CD14-positive monocyte (primary cell): ENCODE results near the gene GRIK3. TPM values are rescaled to one million over a fixed set of nuclear protein-coding genes. Genes with fewer than 3 reads are reported as not detected.

ENCODE experiments used
- DNase-seq, 3 donors: peaks; one replicate each; pipeline ENCODE4 v3.0.0-alpha.2; 2011 to 2022
- H2AFZ ChIP-seq: 2 replicates; pipeline ENCODE4 v1.6.0; 2012; ENCODE audit warnings: mild to moderate bottlenecking, low read depth, low read length, inconsistent platforms; ENCODE audit not compliant: insufficient read depth, poor library complexity, severe bottlenecking
- H3K27ac ChIP-seq, 2 donors: 1 replicate in 1 of 2; 2 replicates in 1 of 2; pipeline ENCODE4 v1.5.1; 2012 to 2013; ENCODE audit warnings: low read length in 2 of 2, control low read depth in 1 of 2, inconsistent platforms in 1 of 2, low read depth in 1 of 2, mild to moderate bottlenecking in 1 of 2
- H3K27me3 ChIP-seq, 2 donors: one replicate each; pipeline versions ENCODE4 v1.6.0 to v1.6.1; 2011 to 2013; ENCODE audit warnings: low read length in 2 of 2; ENCODE audit not compliant: control insufficient read depth in 2 of 2, insufficient read depth in 2 of 2
- H3K36me3 ChIP-seq, 2 donors: replicated peaks in 1 of 2; 1 replicate in 1 of 2; 2 replicates in 1 of 2; pipeline versions ENCODE4 v1.5.1 to v1.6.1; 2012 to 2013; ENCODE audit warnings: low read length in 2 of 2, control low read depth in 1 of 2, inconsistent platforms in 1 of 2, mild to moderate bottlenecking in 1 of 2; ENCODE audit not compliant: insufficient read depth in 2 of 2, control insufficient read depth in 1 of 2
- H3K4me1 ChIP-seq, 2 donors: 1 replicate in 1 of 2; 2 replicates in 1 of 2; pipeline versions ENCODE4 v1.5.1 to v1.6.1; 2012 to 2013; ENCODE audit warnings: low read length in 2 of 2, control low read depth in 1 of 2, inconsistent platforms in 1 of 2, mild to moderate bottlenecking in 1 of 2, moderate library complexity in 1 of 2; ENCODE audit not compliant: insufficient read depth in 2 of 2, control insufficient read depth in 1 of 2
- H3K4me2 ChIP-seq: replicated peaks from 2 replicates; pipeline ENCODE3; 2012; ENCODE audit warnings: low read length, moderate library complexity, mild to moderate bottlenecking; ENCODE audit not compliant: poor library complexity, severe bottlenecking; ENCODE audit errors: extremely low read depth
- H3K4me3 ChIP-seq, 3 experiments: fragments of 200-600 bp in 1 of 3; sonication (generic) in 1 of 3; replicated peaks in 1 of 3; 1 replicate in 2 of 3; 2 replicates in 1 of 3; pipeline ENCODE4 v1.5.1; 2011 to 2013; ENCODE audit warnings: low read length in 3 of 3, mild to moderate bottlenecking in 3 of 3, control low read depth in 2 of 3, low read depth in 2 of 3, inconsistent platforms in 1 of 3, moderate library complexity in 1 of 3
- H3K79me2 ChIP-seq: 2 replicates; pipeline ENCODE4 v1.6.0; 2012; ENCODE audit warnings: mild to moderate bottlenecking, control low read depth, inconsistent platforms, low read length, moderate library complexity; ENCODE audit not compliant: insufficient read depth
- H3K9ac ChIP-seq: 2 replicates; pipeline ENCODE4 v1.6.0; 2017; ENCODE audit warnings: low read length, mild to moderate bottlenecking; ENCODE audit not compliant: insufficient read depth, poor library complexity, severe bottlenecking
- H3K9me3 ChIP-seq, 2 donors: replicated peaks in 1 of 2; 1 replicate in 1 of 2; 2 replicates in 1 of 2; pipeline versions ENCODE4 v1.5.1 to v1.6.1; 2012 to 2013; ENCODE audit warnings: low read length in 2 of 2, control low read depth in 1 of 2; ENCODE audit not compliant: control insufficient read depth in 1 of 2, insufficient read depth in 1 of 2
- H4K20me1 ChIP-seq: 2 replicates; pipeline ENCODE4 v1.6.0; 2012; ENCODE audit warnings: mild to moderate bottlenecking, low read length, control low read depth, moderate library complexity; ENCODE audit not compliant: insufficient read depth
- H3K27ac Mint-ChIP-seq, 7 donors: one replicate each; pipeline ENCODE4 v1.8.0; 2020; ENCODE audit warnings: mild to moderate bottlenecking in 7 of 7, mixed read lengths in 7 of 7, moderate library complexity in 6 of 7, inconsistent platforms in 2 of 7
- H3K27me3 Mint-ChIP-seq, 3 donors: one replicate each; pipeline ENCODE4 v1.8.0; 2021 to 2022; ENCODE audit warnings: low read depth in 3 of 3, mild to moderate bottlenecking in 3 of 3, mixed read lengths in 3 of 3, moderate library complexity in 3 of 3, inconsistent platforms in 1 of 3
- H3K36me3 Mint-ChIP-seq, 2 donors: one replicate each; pipeline ENCODE4 v1.8.0; 2020; ENCODE audit warnings: mixed read lengths in 2 of 2, inconsistent platforms in 1 of 2, mild to moderate bottlenecking in 1 of 2
- H3K4me1 Mint-ChIP-seq: one replicate; pipeline ENCODE4 v1.8.0; 2020; ENCODE audit warnings: mild to moderate bottlenecking, mixed read lengths
- H3K4me3 Mint-ChIP-seq, 2 donors: one replicate each; pipeline ENCODE4 v1.8.0; 2020; ENCODE audit warnings: mild to moderate bottlenecking in 2 of 2, mixed read lengths in 2 of 2, moderate library complexity in 1 of 2
- H3K9me3 Mint-ChIP-seq, 7 donors: one replicate each; pipeline ENCODE4 v1.8.0; 2020 to 2022; ENCODE audit warnings: mixed read lengths in 7 of 7, mild to moderate bottlenecking in 6 of 7, moderate library complexity in 6 of 7, inconsistent platforms in 2 of 7
- CTCF ChIP-seq: fragments of 200-600 bp; IDR thresholded peaks from one replicate; pipeline ENCODE4 v1.8.0; 2022; ENCODE audit warnings: antibody characterized with exemption, mild to moderate bottlenecking
- WGBS: methylation state at CpG from one replicate; pipeline ENCODE4 v1.1.5; 2013; ENCODE audit warnings: missing lambda C conversion rate; ENCODE audit not compliant: insufficient coverage; 5-methylcytosine and 5-hydroxymethylcytosine counted together
- intact Hi-C, 2 donors: fragments of 100-400 bp; cut with micrococcal nuclease; formaldehyde crosslinking; loops; one replicate each; pipeline versions ENCODE4 v1.15.0 to v1.15.1; 2023
- polyA plus RNA-seq, 3 donors: library from polyadenylated mRNA; depleted of rRNA in 1 of 3; unstranded in 2 of 3; stranded (reverse) in 1 of 3; fragments of 300-500 nt in 2 of 3; fragments of >200 nt in 1 of 3; fragmentation: Illumina TruSeq in 2 of 3; gene quantifications; 1 replicate in 2 of 3; 2 replicates in 1 of 3; pipeline ENCODE4 v1.2.3, GENCODE V29; 2012 to 2021

Gene GRIK3
- polyA plus RNA-seq, 3 donors = not detected

GRCh38 chr1:36994868-36995267 is 39.4 kb downstream of the GRIK3 start:
- WGBS = 72% methylated on average over 7 of the region's 8 CpGs
- Mint-ChIP-seq H3K27me3 (peaks cover 7 to 14% (median 7%) of the 10 kb centered on the region in 3 donors), H3K4me1 (no peaks in the 10 kb centered on the region), H3K36me3 (no peaks in the 10 kb centered on the region), H3K27ac (no peak overlapping the region), H3K9me3 (no peaks in the 10 kb centered on the region), H3K4me3 (no peak overlapping the region)
- no peaks in the 10 kb centered on the region for H4K20me1 ChIP-seq
- H3K4me1 ChIP-seq = no peaks in the 10 kb centered on the region
- H3K79me2 ChIP-seq = no peaks in the 10 kb centered on the region
- no peak for DNase-seq
- intact Hi-C loops = no loop called here
- H3K4me3 ChIP-seq = no peak overlapping the region
- no peak for TF ChIP-seq CTCF
- H3K27ac ChIP-seq = no peak overlapping the region
- H3K36me3 ChIP-seq = no peaks in the 10 kb centered on the region
- H3K27me3 ChIP-seq = no peaks in the 10 kb centered on the region
- no peak overlapping the region for H3K9ac ChIP-seq
- H3K4me2 ChIP-seq = no peak overlapping the region
- H3K9me3 ChIP-seq = no peaks in the 10 kb centered on the region
- H2AFZ ChIP-seq = no peak overlapping the region

- no peaks in the 10 kb centered on the region for H3K4me1 Mint-ChIP-seq
- Histone ChIP-seq H3K9ac (no peak overlapping the region), H3K4me1 (no peaks in the 10 kb centered on the region), H3K4me2 (no peak overlapping the region), H3K4me3 (no peak overlapping the region), H4K20me1 (no peaks in the 10 kb centered on the region), H2AFZ (no peak overlapping the region), H3K79me2 (no peaks in the 10 kb centered on the region), H3K36me3 (no peaks in the 10 kb centered on the region), H3K9me3 (no peaks in the 10 kb centered on the region), H3K27me3 (no peaks in the 10 kb centered on the region), H3K27ac (no peak overlapping the region)
- no peaks in the 10 kb centered on the region for H3K9me3 Mint-ChIP-seq
- no peak overlapping the region for H3K4me3 Mint-ChIP-seq
- no CpG with 5 or more reads among the region's 2 CpGs for WGBS
- intact Hi-C loops = no loop called here
- no peak overlapping the region for H3K27ac Mint-ChIP-seq
- peaks cover 7 to 13% (median 7%) of the 10 kb centered on the region in 3 donors for H3K27me3 Mint-ChIP-seq
- no peaks in the 10 kb centered on the region for H3K36me3 Mint-ChIP-seq
- no peak for DNase-seq
- no peak for TF ChIP-seq CTCF
Observed at GRCh38 chr1:36994294-36994693, 40.0 kb downstream of the GRIK3 start.
